SU-DHL-6 (cell line): ENCODE results near the gene DSTYK.
"Not testable (repeated sequence)": the region's sequence is repeated elsewhere in the genome, so short reads cannot be mapped to it uniquely, and the experiment has no call there.

Experiments
- H2AFZ ChIP-seq: fragments of 200-600 bp; sonication (generic); 2 replicates; pipeline ENCODE4 v1.6.1; 2014; ENCODE audit warnings: low read depth, mild to moderate bottlenecking, moderate library complexity, mixed read lengths, antibody characterized with exemption, low read length; ENCODE audit not compliant: severe bottlenecking
- H3F3A ChIP-seq: fragments of 200-600 bp; shearing (Covaris generic); 2 replicates; pipeline ENCODE4 v1.6.0; 2016; ENCODE audit warnings: antibody characterized with exemption, mild to moderate bottlenecking; ENCODE audit not compliant: insufficient read depth
- H3K27ac ChIP-seq: fragments of 200-600 bp; sonication (generic); 2 replicates; pipeline ENCODE4 v1.5.1; 2016; ENCODE audit warnings: low read depth, mild to moderate bottlenecking, low read length, moderate library complexity, mixed read lengths
- H3K27me3 ChIP-seq: fragments of 200-600 bp; sonication (generic), shearing (Covaris generic); 2 replicates; pipeline ENCODE4 v1.6.0; 2014; ENCODE audit warnings: mild to moderate bottlenecking, low read length
- H3K36me3 ChIP-seq: fragments of 200-600 bp; sonication (generic); 2 replicates; pipeline ENCODE4 v1.6.1; 2014; ENCODE audit warnings: mild to moderate bottlenecking, low read length, mixed read lengths
- H3K4me2 ChIP-seq: fragments of 300-600, 200-600 bp; shearing (Covaris generic), sonication (generic); 2 replicates; pipeline ENCODE4 v1.6.0; 2014; ENCODE audit warnings: low read length, low read depth, mild to moderate bottlenecking; ENCODE audit not compliant: poor library complexity, severe bottlenecking
- H3K4me3 ChIP-seq: fragments of 200-600 bp; sonication (generic); 2 replicates; pipeline ENCODE4 v1.5.1; 2014; ENCODE audit warnings: antibody characterized with exemption, low read length, mild to moderate bottlenecking, mixed read lengths; ENCODE audit not compliant: insufficient read depth, poor library complexity, severe bottlenecking
- H3K79me2 ChIP-seq: fragments of 200-600 bp; sonication (generic); 2 replicates; pipeline ENCODE4 v1.6.1; 2014; ENCODE audit warnings: mild to moderate bottlenecking, low read length, moderate library complexity; ENCODE audit not compliant: insufficient read depth
- H3K9ac ChIP-seq: fragments of 200-600 bp; sonication (generic); 2 replicates; pipeline ENCODE4 v1.7.0; 2014; ENCODE audit warnings: mild to moderate bottlenecking, low read length
- H3K9me2 ChIP-seq: fragments of 200-600 bp; sonication (generic); replicated peaks from 2 replicates; pipeline ENCODE4 v1.6.1; 2014; ENCODE audit warnings: low read length; ENCODE audit not compliant: insufficient read depth
- H3K9me3 ChIP-seq: fragments of 200-600 bp; sonication (generic); 2 replicates; pipeline ENCODE4 v1.6.1; 2014; ENCODE audit warnings: low read length, mixed read lengths; ENCODE audit not compliant: insufficient read depth
- H4K20me1 ChIP-seq: fragments of 200-600 bp; sonication (generic); 2 replicates; pipeline ENCODE4 v1.6.1; 2014; ENCODE audit warnings: low read depth, mild to moderate bottlenecking, antibody characterized with exemption, low read length, moderate library complexity, mixed read lengths
- CTCF ChIP-seq: fragments of 200-600 bp; sonication (generic); IDR thresholded peaks from one replicate; pipeline ENCODE4 v1.5.1; 2017; ENCODE audit warnings: antibody characterized with exemption, mild to moderate bottlenecking, low read length, moderate library complexity; ENCODE audit not compliant: insufficient read depth, poor library complexity, severe bottlenecking
- EZH2phosphoT487 ChIP-seq: fragments of 200-600 bp; sonication (generic), shearing (Covaris generic); conservative IDR thresholded peaks from 2 replicates; pipeline ENCODE4 v1.6.1; 2018; ENCODE audit warnings: mild to moderate bottlenecking, antibody characterized with exemption, low read length, moderate library complexity, mixed read lengths

The DSTYK gene

GRCh38 chr1:205235951-205236350 is 24.4 kb upstream of the DSTYK start:
- Histone ChIP-seq H3F3A (no peaks in the 10 kb centered on the region), H3K4me2 (no peak overlapping the region), H3K4me3 (no peak overlapping the region), H3K79me2 (no peaks in the 10 kb centered on the region), H3K9me2 (no peaks in the 10 kb centered on the region), H3K9me3 (no peaks in the 10 kb centered on the region), H2AFZ (no peak overlapping the region), H3K36me3 (no peaks in the 10 kb centered on the region), H3K27ac (no peak overlapping the region), H3K27me3 (no peaks in the 10 kb centered on the region), H3K9ac (no peak overlapping the region), H4K20me1 (no peaks in the 10 kb centered on the region)
- no peak for TF ChIP-seq EZH2phosphoT487
- TF ChIP-seq CTCF, result no peak

- not testable (repeated sequence) for H3K27me3 ChIP-seq, H3F3A ChIP-seq, H4K20me1 ChIP-seq, H2AFZ ChIP-seq, H3K9me2 ChIP-seq, H3K9me3 ChIP-seq, H3K36me3 ChIP-seq, H3K79me2 ChIP-seq, H3K27ac ChIP-seq, H3K4me2 ChIP-seq, H3K4me3 ChIP-seq, H3K9ac ChIP-seq
These were observed 22.5 kb upstream of the DSTYK start for GRCh38 chr1:205233986-205234385.

GRCh38 chr1:205232945-205233397 is 21.5 kb upstream of the DSTYK start:
- Histone ChIP-seq H3K79me2 (no peaks in the 10 kb centered on the region), H3K9me2 (no peaks in the 10 kb centered on the region), H4K20me1 (no peaks in the 10 kb centered on the region), H3F3A (no peaks in the 10 kb centered on the region), H3K27me3 (no peaks in the 10 kb centered on the region), H3K4me2 (no peak overlapping the region), H3K4me3 (no peak overlapping the region), H3K9ac (no peak overlapping the region), H2AFZ (no peak overlapping the region), H3K27ac (no peak overlapping the region), H3K36me3 (no peaks in the 10 kb centered on the region), H3K9me3 (no peaks in the 10 kb centered on the region)
- no peak for TF ChIP-seq EZH2phosphoT487
- TF ChIP-seq CTCF, result no peak

- H3K9me2 ChIP-seq, result no peaks in the 10 kb centered on the region
- no peak overlapping the region for H3K27ac ChIP-seq
- H2AFZ ChIP-seq, result no peak overlapping the region
- H4K20me1 ChIP-seq, result no peaks in the 10 kb centered on the region
- no peaks in the 10 kb centered on the region for H3K36me3 ChIP-seq
- H3K4me3 ChIP-seq, result no peak overlapping the region
- H3K9me3 ChIP-seq, result no peaks in the 10 kb centered on the region
- no peak overlapping the region for H3K9ac ChIP-seq
- H3K79me2 ChIP-seq, result no peaks in the 10 kb centered on the region
- no peaks in the 10 kb centered on the region for H3F3A ChIP-seq
- no peak overlapping the region for H3K4me2 ChIP-seq
- no peak for TF ChIP-seq CTCF
- TF ChIP-seq EZH2phosphoT487, result no peak
- no peaks in the 10 kb centered on the region for H3K27me3 ChIP-seq
These were observed 20.8 kb upstream of the DSTYK start for GRCh38 chr1:205232127-205232820.
